D721Med (cell line): ENCODE results near the gene MBTD1.

ENCODE experiments used
- DNase-seq: peaks from one replicate; pipeline ENCODE4 v3.0.0; 2011; ENCODE audit warnings: low spot score; ENCODE audit not compliant: insufficient read length
- FAIRE-seq: peaks from 2 replicates; lab custom pipeline; 2011; peaks lifted over from hg19 to GRCh38; lab: Jason Lieb, UNC
- TF ChIP-seq, protein P1 (sequence below): IDR thresholded peaks from 2 replicates; pipeline ENCODE4 v1.5.1; 2012; ENCODE audit warnings: mild to moderate bottlenecking, control low read depth; ENCODE audit not compliant: insufficient read depth; ENCODE audit errors: missing control alignments

Gene MBTD1

DNA sequence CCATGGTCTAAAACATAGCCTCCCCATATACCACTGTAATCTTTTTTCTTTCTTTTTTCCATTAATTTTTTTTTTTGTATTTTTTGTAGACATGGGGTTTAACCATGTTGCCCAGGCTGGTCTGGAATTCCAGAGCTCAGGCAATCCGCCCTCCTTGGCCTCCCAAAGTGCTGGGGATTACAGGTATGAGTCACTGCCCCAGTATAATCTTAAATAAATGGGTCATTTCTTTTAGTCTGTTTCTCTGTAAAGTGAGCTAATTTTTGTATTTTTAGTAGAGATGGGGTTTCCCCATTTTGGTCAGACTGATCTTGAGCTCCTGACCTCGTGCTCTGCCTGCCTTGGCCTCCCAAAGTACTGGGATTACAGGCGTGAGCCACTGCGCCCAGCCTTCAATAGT is 112.2 kb downstream of the MBTD1 start:
- FAIRE-seq, result no peak
- TF ChIP-seq, protein P1, sequence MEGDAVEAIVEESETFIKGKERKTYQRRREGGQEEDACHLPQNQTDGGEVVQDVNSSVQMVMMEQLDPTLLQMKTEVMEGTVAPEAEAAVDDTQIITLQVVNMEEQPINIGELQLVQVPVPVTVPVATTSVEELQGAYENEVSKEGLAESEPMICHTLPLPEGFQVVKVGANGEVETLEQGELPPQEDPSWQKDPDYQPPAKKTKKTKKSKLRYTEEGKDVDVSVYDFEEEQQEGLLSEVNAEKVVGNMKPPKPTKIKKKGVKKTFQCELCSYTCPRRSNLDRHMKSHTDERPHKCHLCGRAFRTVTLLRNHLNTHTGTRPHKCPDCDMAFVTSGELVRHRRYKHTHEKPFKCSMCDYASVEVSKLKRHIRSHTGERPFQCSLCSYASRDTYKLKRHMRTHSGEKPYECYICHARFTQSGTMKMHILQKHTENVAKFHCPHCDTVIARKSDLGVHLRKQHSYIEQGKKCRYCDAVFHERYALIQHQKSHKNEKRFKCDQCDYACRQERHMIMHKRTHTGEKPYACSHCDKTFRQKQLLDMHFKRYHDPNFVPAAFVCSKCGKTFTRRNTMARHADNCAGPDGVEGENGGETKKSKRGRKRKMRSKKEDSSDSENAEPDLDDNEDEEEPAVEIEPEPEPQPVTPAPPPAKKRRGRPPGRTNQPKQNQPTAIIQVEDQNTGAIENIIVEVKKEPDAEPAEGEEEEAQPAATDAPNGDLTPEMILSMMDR, result no peak
- no peak for DNase-seq

DNA sequence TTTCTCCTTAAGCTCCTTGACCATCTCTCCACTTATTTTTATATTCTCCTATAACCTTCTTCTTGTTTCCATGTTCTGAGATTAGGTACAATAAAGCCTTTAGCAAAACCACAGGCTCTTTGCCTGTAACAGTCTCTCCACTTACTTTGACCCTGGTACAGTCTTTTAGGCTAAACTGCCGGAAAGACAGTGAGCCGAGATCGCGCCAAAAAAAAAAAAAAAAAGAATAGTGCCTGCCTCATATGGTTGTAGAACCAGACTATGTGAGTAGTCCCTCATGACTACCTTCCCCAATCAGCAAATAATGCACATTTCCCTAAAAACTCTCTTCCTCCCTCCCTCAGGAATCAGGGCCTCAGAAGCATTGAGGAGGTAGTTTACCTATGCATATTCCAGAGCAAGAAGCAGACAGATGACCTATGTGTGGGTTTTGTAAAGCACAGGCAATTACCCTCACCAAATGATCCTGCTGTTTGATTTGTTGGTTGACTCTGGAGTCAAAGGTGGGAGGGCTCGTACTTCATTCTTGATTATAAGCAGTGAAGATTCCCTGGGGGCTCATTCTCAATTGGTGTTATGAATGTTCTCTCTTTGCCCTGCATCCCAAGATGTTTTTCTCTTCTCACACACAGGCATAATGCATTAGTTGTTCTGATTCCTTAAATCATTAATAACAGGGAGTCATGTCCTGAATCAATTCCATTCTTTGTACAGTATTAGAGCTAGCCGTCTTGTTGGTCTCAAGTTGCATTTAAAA is 115.4 kb downstream of the MBTD1 start:
- FAIRE-seq (no peak), DNase-seq (no peak)
- TF ChIP-seq, protein P1, result no peak

DNA sequence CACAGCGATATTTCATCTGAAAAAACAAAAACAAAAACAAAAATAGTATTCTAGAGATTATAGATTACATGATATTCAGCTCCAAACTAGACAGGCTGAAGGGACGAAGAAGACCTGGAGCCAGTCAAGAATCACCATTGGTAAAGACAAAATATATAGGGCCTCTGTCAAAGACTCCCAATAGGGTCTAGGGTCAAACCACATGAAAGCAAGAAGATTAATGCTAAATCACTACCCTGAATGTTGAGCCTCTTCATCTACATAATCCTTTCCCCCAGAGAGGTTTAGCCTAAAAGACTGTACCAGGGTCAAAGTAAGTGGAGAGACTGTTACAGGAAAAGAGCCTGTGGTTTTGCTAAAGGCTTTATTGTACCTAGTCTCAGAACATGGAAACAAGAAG is 117.3 kb downstream of the MBTD1 start:
- DNase-seq, result peak; percentile 56
- FAIRE-seq, result peak; percentile 61
- TF ChIP-seq, protein P1, result no peak

DNA sequence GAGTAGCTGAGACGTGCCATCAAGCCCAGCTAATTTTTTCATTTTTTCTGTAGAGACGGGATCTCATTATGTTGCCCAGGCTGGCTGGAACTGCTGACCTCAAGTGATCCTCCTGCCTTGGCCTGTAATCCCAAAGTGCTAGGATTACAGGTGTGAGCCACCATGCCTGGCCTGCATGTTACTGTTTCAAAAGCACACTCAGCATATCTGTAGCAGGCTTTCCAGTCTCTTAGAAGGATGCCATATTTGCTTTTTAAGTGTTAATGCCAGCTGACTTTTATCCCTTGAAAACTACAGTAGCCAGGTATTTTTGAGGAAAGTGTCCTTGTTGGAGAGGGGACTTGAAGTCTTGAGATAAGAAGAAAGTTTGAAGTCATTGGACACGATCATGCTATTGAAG is 123.9 kb downstream of the MBTD1 start:
- TF ChIP-seq, protein P1, result no peak
- FAIRE-seq (no peak), DNase-seq (no peak)

DNA sequence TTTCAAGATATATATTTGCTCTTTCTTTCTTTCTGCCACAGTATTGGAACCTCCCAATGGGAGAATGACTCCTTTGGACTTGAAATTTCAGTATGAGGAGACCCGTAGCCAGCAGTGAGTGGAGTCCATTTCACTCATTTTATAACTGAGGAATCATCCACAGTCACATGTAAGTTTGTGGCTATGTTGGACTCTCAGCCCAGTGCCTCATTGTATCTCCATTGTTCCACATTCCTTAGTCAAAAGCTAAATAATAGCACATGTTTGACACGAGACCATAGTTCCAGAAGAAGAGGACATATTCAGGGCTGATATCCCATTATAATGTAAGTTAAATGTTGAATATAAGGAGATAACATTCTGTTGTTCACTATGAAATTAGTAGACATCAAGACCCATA is 126.5 kb downstream of the MBTD1 start:
- no peak for FAIRE-seq
- TF ChIP-seq, protein P1, result no peak

DNA sequence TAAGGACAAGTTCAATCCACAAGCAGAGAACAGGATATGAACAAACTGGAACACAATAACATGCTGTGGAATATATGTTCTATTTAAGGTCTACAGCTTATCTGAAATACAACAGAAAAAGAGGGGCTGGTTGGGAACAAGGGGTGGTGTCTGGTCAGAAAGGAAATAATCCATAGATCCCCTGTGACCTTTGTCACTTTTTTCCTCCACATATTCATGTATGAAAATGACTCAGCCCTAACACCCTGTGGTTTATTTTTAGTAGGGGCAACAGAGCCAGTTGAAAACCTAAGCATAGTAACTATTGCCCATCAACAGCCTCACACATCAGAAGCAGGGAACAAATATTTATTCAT is 126.9 kb downstream of the MBTD1 start:
- TF ChIP-seq, protein P1, result no peak
- FAIRE-seq, result no peak
- no peak for DNase-seq

More for the DNA sequence above, 126.5 kb downstream of the MBTD1 start:
- no peak for DNase-seq

DNA sequence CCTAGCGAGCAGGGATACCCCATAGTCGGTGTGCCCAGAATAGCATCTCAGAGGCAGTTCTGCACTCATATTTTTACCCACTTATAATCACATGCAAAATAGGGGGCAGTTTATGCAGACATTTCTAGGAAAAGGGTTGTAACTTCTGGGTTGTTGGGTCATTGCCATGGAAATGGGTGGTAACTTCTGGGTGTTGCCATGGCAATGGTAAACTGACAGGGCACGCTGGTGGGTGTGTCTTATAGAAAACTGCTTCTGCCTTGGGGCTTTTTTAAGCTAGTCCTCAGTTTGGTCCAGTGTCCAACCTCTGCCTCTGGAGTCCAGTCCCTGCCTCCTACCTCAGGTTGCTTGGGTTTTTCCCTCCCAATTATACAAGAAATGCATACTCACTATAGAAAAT is 131.8 kb downstream of the MBTD1 start:
- no peak for DNase-seq
- TF ChIP-seq, protein P1, result no peak
- no peak for FAIRE-seq
